K562 (cell line): ENCODE data around the gene NODAL. TPM values are rescaled to one million over a fixed set of nuclear protein-coding genes. Genes with fewer than 3 reads are reported as not detected.

Experiments
- ATF7 ChIP-seq: fragments of 450-650 bp; IDR thresholded peaks from 2 replicates; pipeline ENCODE4 v1.7.1; 2014; ENCODE audit warnings: mild to moderate bottlenecking, moderate library complexity
- CTCF ChIP-seq, 3 experiments: IDR thresholded peaks in 2 of 3; conservative IDR thresholded peaks in 1 of 3; 2 replicates each; pipeline ENCODE4 v1.5.1; 2011 to 2012; ENCODE audit warnings: low read length in 3 of 3, mild to moderate bottlenecking in 3 of 3, control low read depth in 2 of 3, improper control_type of control experiment in 1 of 3, inconsistent platforms in 1 of 3, low read depth in 1 of 3, mixed read lengths in 1 of 3, moderate library complexity in 1 of 3; ENCODE audit not compliant: insufficient read depth in 2 of 3
- DDX20 ChIP-seq: fragments of 450-650 bp; IDR thresholded peaks from 2 replicates; pipeline ENCODE4 v1.6.1; 2016; ENCODE audit warnings: missing genetic modification characterization, low read depth, mild to moderate bottlenecking, missing compliant biosample characterization, moderate library complexity
- DPF2 ChIP-seq: fragments of 450-650 bp; IDR thresholded peaks from 2 replicates; pipeline ENCODE4 v1.6.1; 2016
- FOXA1 ChIP-seq: fragments of 450-650 bp; IDR thresholded peaks from 2 replicates; pipeline ENCODE4 v1.6.1; 2016; ENCODE audit warnings: mild to moderate bottlenecking, borderline replicate concordance
- GATAD2B ChIP-seq: fragments of 450-650 bp; IDR thresholded peaks from 2 replicates; pipeline ENCODE4 v1.6.1; 2017; ENCODE audit warnings: mild to moderate bottlenecking, borderline replicate concordance
- GTF2F1 ChIP-seq: IDR thresholded peaks from 2 replicates; pipeline ENCODE4 v1.6.1; 2011; ENCODE audit warnings: low read depth, low read length, improper control_type of control experiment
- HSF4 ChIP-seq: fragments of 250-450 bp; sonication (Bioruptor Pico); IDR thresholded peaks from 2 replicates; pipeline ENCODE4 v2.1.2; 2022; ENCODE audit warnings: mild to moderate bottlenecking, moderate library complexity, borderline replicate concordance
- ILF3 ChIP-seq: fragments of 450-650 bp; IDR thresholded peaks from 2 replicates; pipeline ENCODE4 v1.6.1; 2018; ENCODE audit warnings: antibody characterized with exemption, mild to moderate bottlenecking, moderate library complexity, borderline replicate concordance
- JUN ChIP-seq, 2 experiments: sonication (generic) in 1 of 2; formaldehyde crosslinking in 1 of 2; IDR thresholded peaks; 2 replicates each; pipeline versions ENCODE4 v1.6.1 to v1.8.0; 2012 to 2022; ENCODE audit warnings: borderline replicate concordance in 2 of 2, mild to moderate bottlenecking in 2 of 2, improper control_type of control experiment in 1 of 2, low read depth in 1 of 2, low read length in 1 of 2, missing genetic modification reagents in 1 of 2
- MCM2 ChIP-seq: fragments of 450-650 bp; IDR thresholded peaks from 2 replicates; pipeline ENCODE4 v1.6.1; 2017; ENCODE audit warnings: low read depth, mild to moderate bottlenecking
- MXI1 ChIP-seq: IDR thresholded peaks from 2 replicates; pipeline ENCODE4 v1.6.1; 2011; ENCODE audit warnings: low read depth, mild to moderate bottlenecking, improper control_type of control experiment, low read length
- NFATC3 ChIP-seq: fragments of 450-650 bp; IDR thresholded peaks from 2 replicates; pipeline ENCODE4 v1.6.1; 2017; ENCODE audit warnings: mild to moderate bottlenecking
- NFRKB ChIP-seq: fragments of 450-650 bp; IDR thresholded peaks from 2 replicates; pipeline ENCODE4 v1.6.1; 2016; ENCODE audit warnings: low read depth
- NR0B1 ChIP-seq: fragments of 450-650 bp; IDR thresholded peaks from one replicate; pipeline ENCODE4 v1.6.1; 2018; ENCODE audit warnings: mild to moderate bottlenecking, moderate library complexity; ENCODE audit not compliant: partially characterized antibody
- RAD51 ChIP-seq: fragments of 450-650 bp; IDR thresholded peaks from 2 replicates; pipeline ENCODE4 v1.7.1; 2016; ENCODE audit warnings: low read depth, mild to moderate bottlenecking, borderline replicate concordance
- RBM14 ChIP-seq: fragments of 200-400 bp; formaldehyde crosslinking; IDR thresholded peaks from 2 replicates; pipeline ENCODE4 v1.6.1; 2018; ENCODE audit warnings: low read depth, mild to moderate bottlenecking, low read length, moderate library complexity, borderline replicate concordance; ENCODE audit not compliant: insufficient read depth
- SNRNP70 ChIP-seq: fragments of 200-400 bp; formaldehyde crosslinking; optimal IDR thresholded peaks from 2 replicates; pipeline ENCODE3; 2017; ENCODE audit warnings: low read depth, low read length
- SRSF7 ChIP-seq: fragments of 200-400 bp; formaldehyde crosslinking; optimal IDR thresholded peaks from 2 replicates; pipeline ENCODE3; 2017; ENCODE audit warnings: mild to moderate bottlenecking, low read depth, low read length
- ZBTB49 ChIP-seq: sonication (generic); formaldehyde crosslinking; IDR thresholded peaks from 2 replicates; pipeline ENCODE4 v1.8.0; 2022; ENCODE audit warnings: missing genetic modification reagents, mild to moderate bottlenecking, borderline replicate concordance
- ZNF655 ChIP-seq: fragments of 250-450 bp; sonication (Bioruptor Pico); IDR thresholded peaks from 2 replicates; pipeline ENCODE4 v1.5.0; 2021
- ZNF764 ChIP-seq: fragments of 250-450 bp; sonication (Bioruptor Pico); IDR thresholded peaks from 2 replicates; pipeline ENCODE4 v1.4.0; 2020; ENCODE audit warnings: low read depth, mild to moderate bottlenecking, moderate library complexity
- polyA plus RNA-seq, 8 experiments: library from polyadenylated mRNA; depleted of rRNA in 4 of 8; stranded (reverse) in 5 of 8; unstranded in 3 of 8; fragments of >200 nt; fragmentation: Nextera tagmentation in 2 of 8; fragmentation: Illumina TruSeq in 1 of 8; extraction: Ambion mirVana in 2 of 8; extraction: Trizol in 1 of 8; gene quantifications; 2 replicates each; pipeline versions ENCODE4 v1.2.1 to v1.2.3, GENCODE V29; 2011 to 2014; ENCODE audit warnings: inconsistent platforms in 1 of 8, missing spikeins in 1 of 8
- total RNA-seq, 7 experiments: library from RNA; depleted of rRNA in 6 of 7; stranded (reverse); fragments of >200 nt in 6 of 7; fragmentation: Illumina TruSeq in 2 of 7; extraction: Trizol in 2 of 7; gene quantifications; 2 replicates each; pipeline versions ENCODE4 v1.2.1 to v1.2.3, GENCODE V29; 2011 to 2021; ENCODE audit warnings: low replicate concordance in 1 of 7

NODAL gene
- total and polyA plus RNA-seq, 9 of the 15 experiments (the other 6 are each of a cell fraction or from before 2014, with no cell fraction given), result not detected

- TF ChIP-seq ZNF655 (CRISPR knock-in tag) (no peak), RAD51 (0 out of 2 replicates have a peak, but pooled peaks have one; percentile 14), ILF3 (no peak), DPF2 (peak; percentile 24; the same call in 1 of the 2 replicates), CTCF (IDR thresholded peaks at IDR 0.05 in 2 of 3, conservative IDR thresholded peaks at IDR 0.05 in 1 of 3; ENCODE audit: insufficient read depth in 2 of 3, low read depth in 1 of 3, low read length in 3 of 3) (0 out of 6 replicates have a peak, but pooled peaks of 1 of the 3 experiments have one; percentile 5), NFRKB (0 out of 2 replicates have a peak, but pooled peaks have one; percentile 40), NFATC3 (no peak), MCM2 (no peak), SNRNP70 (no peak), GATAD2B (no peak), GTF2F1 (peak; percentile 41; the same call in 1 of the 2 replicates), JUN (IDR thresholded peaks at IDR 0.05; ENCODE audit: borderline replicate concordance, low read depth, low read length) (no peak), JUN (CRISPR knock-in tag; IDR thresholded peaks at IDR 0.05; ENCODE audit: borderline replicate concordance) (no peak), DDX20 (tag) (no peak), HSF4 (CRISPR knock-in tag) (no peak), SRSF7 (no peak), RBM14 (no peak), NR0B1 (no peak), ZBTB49 (CRISPR knock-in tag) (no peak), ZNF764 (CRISPR knock-in tag) (no peak), ATF7 (no peak), FOXA1 (no peak), MXI1 (no peak)
Measured at GRCh38 chr10:70403483-70404035, 37.9 kb downstream of the NODAL start (continued).
